GM23248 (cell line): Measurements from ENCODE around the gene TSPAN7. TPM values are rescaled to one million over a fixed set of nuclear protein-coding genes. Genes with fewer than 3 reads are reported as not detected.

Experiments used
- DNase-seq: peaks from one replicate; pipeline ENCODE4 v3.0.0-alpha.2; 2015
- H2AFZ ChIP-seq: fragments of 200-600 bp; sonication (generic); 2 replicates; pipeline ENCODE4 v1.6.1; 2016; ENCODE audit warnings: antibody characterized with exemption
- H3F3A ChIP-seq: fragments of 200-600 bp; sonication (generic); 2 replicates; pipeline ENCODE4 v1.6.1; 2016; ENCODE audit warnings: mild to moderate bottlenecking, antibody characterized with exemption, mixed run types; ENCODE audit not compliant: insufficient read depth
- H3K27ac ChIP-seq: fragments of 200-600 bp; sonication (generic); 2 replicates; pipeline ENCODE4 v1.5.1; 2016; ENCODE audit warnings: mild to moderate bottlenecking
- H3K27me3 ChIP-seq: fragments of 200-600 bp; sonication (generic); replicated peaks from 2 replicates; pipeline ENCODE4 v1.6.1; 2016; ENCODE audit warnings: mild to moderate bottlenecking; ENCODE audit not compliant: insufficient read depth
- H3K36me3 ChIP-seq: fragments of 200-600 bp; sonication (generic); 2 replicates; pipeline ENCODE4 v1.6.1; 2016; ENCODE audit warnings: low read depth, mild to moderate bottlenecking
- H3K4me1 ChIP-seq: fragments of 200-600 bp; sonication (generic); 2 replicates; pipeline ENCODE4 v1.6.1; 2016; ENCODE audit warnings: mild to moderate bottlenecking; ENCODE audit not compliant: insufficient read depth
- H3K4me2 ChIP-seq: fragments of 200-600 bp; sonication (generic); one replicate; pipeline ENCODE4 v1.6.1; 2016; ENCODE audit warnings: mild to moderate bottlenecking; ENCODE audit not compliant: unreplicated experiment
- H3K4me3 ChIP-seq: fragments of 200-600 bp; sonication (generic); 2 replicates; pipeline ENCODE4 v1.5.1; 2016; ENCODE audit warnings: mild to moderate bottlenecking
- H3K79me2 ChIP-seq: fragments of 200-600 bp; sonication (generic); 2 replicates; pipeline ENCODE4 v1.6.1; 2016; ENCODE audit warnings: mild to moderate bottlenecking; ENCODE audit not compliant: insufficient read depth
- H3K9ac ChIP-seq: fragments of 200-600 bp; sonication (generic); 2 replicates; pipeline ENCODE4 v1.6.1; 2016; ENCODE audit warnings: mild to moderate bottlenecking
- H3K9me2 ChIP-seq: fragments of 200-600 bp; sonication (generic); 2 replicates; pipeline ENCODE4 v1.6.1; 2016; ENCODE audit warnings: mixed run types, mild to moderate bottlenecking, moderate library complexity; ENCODE audit not compliant: insufficient read depth
- H3K9me3 ChIP-seq: fragments of 200-600 bp; sonication (generic); one replicate; pipeline ENCODE4 v1.6.1; 2017; ENCODE audit warnings: low read depth
- H4K20me1 ChIP-seq: fragments of 200-600 bp; sonication (generic); 2 replicates; pipeline ENCODE4 v1.6.0; 2016; ENCODE audit not compliant: insufficient read depth
- EZH2 ChIP-seq: fragments of 200-600 bp; sonication (generic); IDR thresholded peaks from 2 replicates; pipeline ENCODE4 v1.6.1; 2018; ENCODE audit warnings: antibody characterized with exemption, mild to moderate bottlenecking; ENCODE audit not compliant: insufficient read depth, poor library complexity, severe bottlenecking
- EZH2phosphoT487 ChIP-seq: fragments of 200-600 bp; sonication (generic); IDR thresholded peaks from 2 replicates; pipeline ENCODE4 v1.6.1; 2018; ENCODE audit warnings: antibody characterized with exemption, moderate library complexity, mild to moderate bottlenecking, low read depth; ENCODE audit not compliant: insufficient read depth
- WGBS, 2 experiments: methylation state at CpG; one replicate each; pipeline ENCODE4 v1.1.6; 2015 to 2017; ENCODE audit warnings: low lambda C conversion rate in 2 of 2, low coverage in 1 of 2; ENCODE audit errors: missing lambda C conversion rate in 2 of 2; 5-methylcytosine and 5-hydroxymethylcytosine counted together
- in situ Hi-C: fragments of 300-500 bp; cut with MboI; formaldehyde crosslinking; loops from 2 replicates; pipeline ENCODE4 v1.15.0; 2020
- polyA plus RNA-seq: library from polyadenylated mRNA; unstranded; fragments of >200 nt; fragmentation: Nextera tagmentation; extraction: Ambion mirVana; gene quantifications from 2 replicates; pipeline ENCODE4 v1.2.1, GENCODE V29; 2016
- total RNA-seq: library from RNA; depleted of rRNA; stranded (reverse); fragments of >200 nt; shearing (Covaris generic); gene quantifications from 2 replicates; pipeline ENCODE4 v1.2.3, GENCODE V29; 2014

TSPAN7 gene
- total and polyA plus RNA-seq, 2 experiments from 2014 or later: not detected

DNA sequence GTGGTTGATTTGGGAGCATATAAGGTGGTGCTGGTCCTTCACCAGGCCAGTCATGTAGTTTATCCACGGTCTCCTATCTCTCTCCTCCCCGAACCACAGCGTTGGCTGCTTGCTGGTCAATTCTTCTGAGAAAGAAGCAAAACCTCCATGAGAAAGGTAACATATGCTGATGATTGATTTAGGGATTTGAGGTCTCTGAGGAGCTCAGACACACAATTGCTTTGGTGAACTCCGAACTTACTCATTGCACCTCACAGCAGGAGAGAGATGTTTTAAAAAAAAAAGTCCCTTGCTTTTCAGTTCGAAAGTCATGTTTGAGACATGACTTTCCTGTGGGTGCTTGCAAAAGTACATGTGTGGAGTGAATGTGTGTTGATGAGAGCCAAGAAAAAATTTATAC lies 100.2 kb downstream of the TSPAN7 start:
- H4K20me1 ChIP-seq: no peaks in the 10 kb centered on the region
- no peaks in the 10 kb centered on the region for H3K36me3 ChIP-seq
- H3K9me2 ChIP-seq: no peaks in the 10 kb centered on the region
- in situ Hi-C loops: no loop called here
- no peak overlapping the region for H2AFZ ChIP-seq
- no peaks in the 10 kb centered on the region for H3F3A ChIP-seq
- H3K27ac ChIP-seq: no peak overlapping the region
- H3K79me2 ChIP-seq: no peaks in the 10 kb centered on the region
- H3K9ac ChIP-seq: no peak overlapping the region
- TF ChIP-seq EZH2 (no peak), EZH2phosphoT487 (no peak)
- H3K4me3 ChIP-seq: no peak overlapping the region
- H3K27me3 ChIP-seq: no peaks in the 10 kb centered on the region
- H3K4me1 ChIP-seq: no peaks in the 10 kb centered on the region
- no peak overlapping the region for H3K4me2 ChIP-seq
- 58 to 65% methylated on average over 5 of the region's 5 CpGs for WGBS, 2 experiments
- no peak for DNase-seq
- no peaks in the 10 kb centered on the region for H3K9me3 ChIP-seq

DNA sequence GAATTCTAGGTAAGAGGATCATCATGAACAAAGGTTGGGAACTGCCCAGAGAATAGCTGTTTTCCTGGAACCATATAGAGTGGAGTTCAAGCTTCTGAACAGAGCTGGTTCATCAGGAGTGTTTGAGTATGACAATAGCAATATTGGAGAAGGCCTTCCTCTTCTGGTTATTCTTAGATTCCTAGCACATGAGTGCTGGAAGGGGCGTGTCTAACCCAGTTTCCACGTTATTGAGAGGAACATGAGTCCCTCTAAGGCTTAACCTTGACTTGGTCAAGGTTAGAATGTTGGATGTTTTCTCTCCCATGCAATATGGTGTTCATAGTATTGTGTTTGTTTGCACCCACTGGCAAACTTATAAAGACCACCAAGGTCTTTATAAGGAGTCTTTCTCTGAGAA lies 101.3 kb downstream of the TSPAN7 start:
- no peaks in the 10 kb centered on the region for H3K9me3 ChIP-seq
- H3K4me2 ChIP-seq: no peak overlapping the region
- H3K36me3 ChIP-seq: no peaks in the 10 kb centered on the region
- no peaks in the 10 kb centered on the region for H3K79me2 ChIP-seq
- H2AFZ ChIP-seq: no peak overlapping the region
- DNase-seq: no peak
- no peak overlapping the region for H3K4me3 ChIP-seq
- no peaks in the 10 kb centered on the region for H3K9me2 ChIP-seq
- no peaks in the 10 kb centered on the region for H4K20me1 ChIP-seq
- H3K4me1 ChIP-seq: no peaks in the 10 kb centered on the region
- TF ChIP-seq EZH2 (no peak), EZH2phosphoT487 (no peak)
- no peaks in the 10 kb centered on the region for H3K27me3 ChIP-seq
- WGBS, 2 experiments: 0% methylated on average over 2 of the region's 2 CpGs
- in situ Hi-C loops: no loop called here
- no peak overlapping the region for H3K9ac ChIP-seq
- no peaks in the 10 kb centered on the region for H3F3A ChIP-seq
- H3K27ac ChIP-seq: no peak overlapping the region

DNA sequence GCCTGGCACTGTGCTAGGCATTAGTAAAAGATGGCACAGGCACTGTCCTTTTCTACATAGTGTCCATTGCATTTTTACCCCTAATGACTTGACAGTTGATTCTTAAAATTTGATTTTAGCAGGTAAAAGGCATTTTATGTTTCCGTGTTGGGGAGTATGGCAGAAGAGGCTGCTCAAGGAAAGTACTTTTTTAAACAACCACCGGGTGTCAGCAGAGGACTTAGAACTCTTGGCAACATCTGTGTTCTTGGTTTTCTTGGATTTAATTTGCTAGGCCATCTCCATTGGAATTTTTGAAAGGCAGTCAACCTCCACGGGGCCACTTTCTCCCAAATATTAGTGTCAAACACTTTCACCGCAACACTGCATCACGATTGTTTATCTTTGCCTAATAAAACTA lies 102.9 kb downstream of the TSPAN7 start:
- Histone ChIP-seq H3K79me2 (no peaks in the 10 kb centered on the region), H2AFZ (no peak overlapping the region), H3K4me2 (no peak overlapping the region), H3K9ac (no peak overlapping the region), H3F3A (no peaks in the 10 kb centered on the region), H3K27me3 (no peaks in the 10 kb centered on the region), H3K27ac (no peak overlapping the region), H3K4me3 (no peak overlapping the region), H4K20me1 (no peaks in the 10 kb centered on the region), H3K4me1 (no peaks in the 10 kb centered on the region), H3K9me3 (no peaks in the 10 kb centered on the region), H3K9me2 (no peaks in the 10 kb centered on the region), H3K36me3 (no peaks in the 10 kb centered on the region)
- WGBS, 2 experiments: 0 to 2% methylated on average over 5 of the region's 5 CpGs
- in situ Hi-C loops: no loop called here
- peak; percentile 55 for DNase-seq
- TF ChIP-seq EZH2phosphoT487 (no peak), EZH2 (no peak)

DNA sequence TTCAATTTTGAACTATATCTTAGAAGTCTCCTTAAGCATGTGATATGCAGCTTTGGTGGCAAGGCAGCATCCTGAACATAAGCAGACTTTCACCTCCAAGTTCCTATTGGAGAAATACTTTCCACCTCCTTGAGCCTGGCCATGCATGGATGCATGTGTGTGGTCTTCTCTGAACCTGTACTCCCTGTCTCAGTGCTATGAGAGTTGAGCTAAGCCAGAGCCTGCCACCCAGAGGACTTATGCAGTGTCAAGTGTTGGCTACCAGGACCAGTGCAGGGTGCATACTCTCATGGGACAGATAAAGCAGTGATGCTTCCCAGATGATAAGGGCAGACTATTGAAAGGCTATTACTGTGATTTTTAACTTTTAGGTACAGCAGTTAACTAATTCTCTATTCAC lies 105.6 kb downstream of the TSPAN7 start:
- no peaks in the 10 kb centered on the region for H3K9me2 ChIP-seq
- no peak overlapping the region for H3K4me2 ChIP-seq
- TF ChIP-seq EZH2: no peak
- no peaks in the 10 kb centered on the region for H3K79me2 ChIP-seq
- no peaks in the 10 kb centered on the region for H3K4me1 ChIP-seq
- no peak overlapping the region for H3K4me3 ChIP-seq
- H2AFZ ChIP-seq: no peak overlapping the region
- no peak for DNase-seq
- H3K9ac ChIP-seq: no peak overlapping the region
- H3F3A ChIP-seq: no peaks in the 10 kb centered on the region
- in situ Hi-C loops: no loop called here
- no peaks in the 10 kb centered on the region for H3K36me3 ChIP-seq
- no peaks in the 10 kb centered on the region for H4K20me1 ChIP-seq
- H3K9me3 ChIP-seq: no peaks in the 10 kb centered on the region
- no peaks in the 10 kb centered on the region for H3K27me3 ChIP-seq
- H3K27ac ChIP-seq: no peak overlapping the region

DNA sequence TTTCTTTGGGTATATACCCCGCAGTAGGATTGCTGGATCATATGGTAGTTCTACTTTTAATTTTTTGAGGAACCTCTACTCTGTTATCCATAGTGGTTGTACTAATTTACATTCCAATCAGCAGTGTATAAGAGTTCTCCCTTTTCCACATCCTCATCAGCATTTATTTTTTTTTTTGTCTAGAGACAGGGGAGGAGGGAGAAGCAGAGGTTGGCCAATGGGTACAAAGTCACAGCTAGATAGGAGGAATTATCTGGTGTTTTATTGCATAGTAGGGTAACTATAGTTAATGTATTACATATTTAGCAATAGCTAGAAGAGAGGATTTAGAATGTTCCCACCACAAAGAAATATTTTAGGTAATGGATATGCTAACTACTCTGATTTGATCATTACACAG lies 107.4 kb downstream of the TSPAN7 start:
- Histone ChIP-seq H3K9me2 (no peaks in the 10 kb centered on the region), H3K36me3 (no peaks in the 10 kb centered on the region), H3K9ac (no peak overlapping the region), H3K4me1 (no peaks in the 10 kb centered on the region), H3K9me3 (no peaks in the 10 kb centered on the region), H3F3A (no peaks in the 10 kb centered on the region), H3K79me2 (no peaks in the 10 kb centered on the region), H3K4me2 (no peak overlapping the region), H3K4me3 (no peak overlapping the region), H4K20me1 (no peaks in the 10 kb centered on the region), H2AFZ (no peak overlapping the region), H3K27ac (no peak overlapping the region), H3K27me3 (no peaks in the 10 kb centered on the region)
- TF ChIP-seq EZH2phosphoT487 (no peak), EZH2 (no peak)
- 0 to 20% methylated on average over 1 of the region's 1 CpG for WGBS, 2 experiments
- in situ Hi-C loops: no loop called here
- DNase-seq: no peak
